Measurements from ENCODE around the gene MBNL2.

MBNL2 gene

DNA sequence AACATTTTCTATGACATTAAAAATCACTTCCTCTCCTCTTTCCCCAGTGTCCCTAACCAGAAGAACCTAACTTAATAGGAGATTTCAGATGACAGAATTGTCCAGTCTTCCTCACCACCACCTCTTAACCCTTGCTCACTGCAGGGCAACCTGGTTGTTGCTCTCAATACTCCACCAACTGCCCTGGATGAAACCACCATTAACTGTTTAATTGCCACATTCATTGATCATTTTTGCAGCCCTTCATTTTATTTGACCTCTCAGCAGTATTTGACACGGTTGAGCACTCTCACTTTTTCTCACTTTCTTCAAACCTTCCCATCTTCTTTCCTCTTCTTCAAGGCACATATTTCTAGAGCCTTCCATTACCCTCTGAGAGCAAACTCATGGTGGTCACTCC lies 84.0 kb downstream of the MBNL2 start:
- no peak for DNase-seq

DNA sequence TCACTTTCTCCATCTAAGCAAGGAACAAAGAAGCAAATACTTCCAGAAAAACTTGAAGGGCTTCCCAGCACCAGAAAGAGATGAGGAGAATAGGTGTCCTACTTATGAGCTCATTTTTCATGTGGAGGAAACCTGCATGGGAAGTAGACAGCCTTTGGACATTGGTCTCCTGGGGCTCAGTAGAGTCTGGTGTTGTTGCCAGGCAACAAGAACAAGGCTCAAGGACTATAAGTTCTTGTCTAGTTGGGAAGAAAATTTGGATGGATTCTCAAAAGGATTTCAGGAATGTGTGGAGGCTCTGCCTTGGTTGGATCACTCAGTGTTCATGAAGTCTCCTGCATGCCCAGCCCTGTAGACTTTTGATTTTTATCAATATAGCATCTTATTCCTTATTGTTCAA lies 84.5 kb downstream of the MBNL2 start:
- DNase-seq, result peak in 1 of 3 experiments; percentile 20

DNA sequence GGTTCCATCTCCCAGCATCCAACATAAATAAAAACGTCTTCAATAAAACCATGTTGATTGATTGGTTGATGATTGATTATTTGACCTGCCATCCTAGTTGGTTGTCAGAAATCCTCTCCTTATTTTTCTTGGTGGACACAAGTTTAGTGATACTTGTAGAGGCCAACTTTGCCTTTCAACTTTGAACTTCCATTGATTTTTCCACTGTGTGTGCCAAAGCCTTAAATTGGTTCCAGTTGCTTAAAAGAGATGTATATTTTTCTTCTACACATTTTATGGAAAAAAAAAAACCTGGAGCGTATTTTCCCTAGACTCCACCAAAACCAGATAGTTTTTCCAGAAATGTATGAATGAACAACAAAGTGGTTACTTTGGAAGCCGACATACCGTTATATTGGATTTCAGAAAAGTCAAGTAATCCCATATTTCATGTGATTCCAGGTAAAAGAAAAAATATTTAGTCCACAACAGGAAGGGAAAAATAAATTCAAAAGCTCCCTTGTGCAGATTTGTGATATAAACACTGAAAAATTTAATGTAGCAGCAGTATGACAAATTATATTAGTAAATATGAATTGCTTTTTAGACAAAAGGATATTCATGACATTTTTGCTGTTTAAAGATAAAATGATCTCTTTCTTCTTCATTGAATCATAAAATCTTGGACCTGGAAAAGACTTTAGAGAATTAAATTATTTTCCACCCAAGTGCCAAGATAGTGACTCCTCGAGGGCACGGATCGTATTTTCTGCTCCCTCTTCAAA lies 85.2 kb downstream of the MBNL2 start:
- DNase-seq, result no peak

DNA sequence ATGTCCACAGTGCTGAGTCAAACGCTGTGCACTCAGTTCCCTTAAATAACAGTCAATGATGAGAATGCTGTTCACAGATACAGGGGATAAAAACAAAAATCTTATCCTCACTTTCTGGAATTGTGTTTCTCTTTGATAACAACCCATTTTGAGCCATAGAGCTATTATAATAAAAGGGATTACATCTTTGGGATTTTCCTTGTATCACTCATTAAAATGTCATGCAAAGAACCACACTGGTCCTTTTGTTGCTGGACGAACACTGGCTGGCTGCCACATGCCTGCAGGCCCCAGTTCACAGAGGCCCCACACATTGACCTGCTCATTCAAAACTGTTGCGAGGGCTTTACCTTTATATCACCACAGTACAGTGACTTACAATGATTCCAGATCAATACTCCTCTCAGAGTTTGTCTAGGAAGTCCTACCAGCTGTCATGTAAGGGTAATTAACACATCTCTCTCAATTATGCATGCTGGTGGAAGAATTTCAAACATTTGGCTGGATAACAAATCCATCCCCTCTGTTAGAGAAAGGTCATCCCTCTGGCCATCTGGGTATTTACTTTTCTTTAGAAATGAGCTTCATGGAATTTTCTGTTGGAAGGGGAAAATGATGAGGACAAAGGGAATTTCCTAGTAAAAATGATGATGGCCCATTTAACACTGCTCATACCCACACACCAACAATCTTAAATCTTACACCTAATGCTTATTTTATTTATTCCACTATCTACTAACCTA lies 85.9 kb downstream of the MBNL2 start:
- DNase-seq, result peak in 1 of 3 experiments; percentile 22

DNA sequence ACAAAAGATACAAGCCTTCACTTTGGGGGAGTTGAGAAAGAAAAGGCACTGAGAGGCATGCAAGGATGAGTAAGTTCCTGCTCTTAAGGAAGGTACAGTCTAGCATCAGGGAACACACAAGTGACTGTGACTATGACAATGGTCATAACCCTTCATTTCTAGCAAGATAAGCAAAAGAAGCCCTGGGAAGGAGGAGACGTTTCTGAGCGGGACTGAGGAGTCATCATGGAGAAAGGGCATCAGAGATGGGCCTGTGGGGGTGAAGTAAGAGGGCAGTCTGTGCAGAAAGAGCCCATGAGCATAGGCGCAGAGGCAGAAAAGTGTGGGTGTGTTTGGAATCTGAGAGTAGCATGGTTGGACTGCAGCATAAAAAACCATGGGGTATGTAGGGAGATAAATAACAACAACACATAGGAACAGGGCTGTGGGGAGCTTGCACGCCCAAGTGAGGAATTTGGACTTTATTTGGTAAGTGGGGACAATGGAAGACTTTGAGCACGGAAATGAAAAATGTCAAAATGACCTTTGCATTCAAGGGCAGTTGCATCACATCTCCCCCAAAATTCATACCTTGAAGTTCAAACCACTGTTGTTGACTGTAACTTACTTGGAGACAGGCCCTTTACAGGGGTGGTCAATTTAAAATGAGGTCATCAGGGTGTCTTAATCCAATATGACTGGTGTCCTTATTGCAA lies 86.7 kb downstream of the MBNL2 start:
- no peak for DNase-seq

DNA sequence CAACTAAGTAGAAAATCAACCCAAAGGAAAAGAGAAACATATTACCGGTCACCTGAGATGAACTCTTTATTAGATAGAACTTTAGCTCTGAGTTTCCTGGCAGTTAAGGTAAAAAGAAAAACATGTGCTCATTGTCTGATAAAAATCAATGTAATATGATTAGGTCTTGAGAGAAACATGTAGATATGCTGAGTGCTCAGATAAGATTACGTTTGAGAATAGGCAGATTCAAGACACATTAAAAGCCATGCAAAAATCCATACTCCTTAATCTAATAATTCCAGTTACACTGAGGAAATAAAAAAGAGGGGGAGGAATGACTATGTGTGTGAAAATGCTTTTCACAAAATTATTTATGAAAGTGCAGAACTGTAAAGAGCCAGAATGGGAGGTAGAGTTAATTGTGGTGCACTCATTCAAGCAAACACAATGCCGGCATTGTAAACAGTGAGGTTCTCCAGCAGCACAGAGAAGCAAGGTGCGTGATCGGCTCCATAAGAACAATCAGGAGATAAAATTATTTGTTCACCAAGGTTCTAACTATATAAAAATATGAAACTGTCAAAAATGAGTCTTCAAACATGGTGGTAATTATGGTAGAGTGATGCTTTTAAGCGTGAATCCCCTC lies 88.8 kb downstream of the MBNL2 start:
- DNase-seq, result peak in 2 of 3 experiments; percentile 56 to 88

DNA sequence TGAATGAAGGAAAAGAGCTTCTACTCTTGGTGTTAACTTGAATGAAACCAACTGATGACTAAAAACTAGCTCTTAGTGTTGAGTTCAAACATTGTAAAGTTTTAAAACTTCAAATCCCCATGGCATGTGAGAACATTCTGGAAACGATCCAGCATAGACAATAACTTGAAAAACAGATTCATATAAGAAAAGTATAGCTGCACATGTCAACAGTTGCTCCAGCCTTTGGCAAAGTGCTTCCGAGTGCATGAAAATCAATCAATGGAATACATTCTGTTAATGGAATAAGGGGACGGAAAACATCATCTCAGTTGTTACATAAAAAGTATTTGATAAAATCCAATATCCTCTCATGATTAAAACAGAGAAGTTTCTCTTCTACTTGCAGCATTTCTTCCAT lies 89.8 kb downstream of the MBNL2 start:
- no peak for DNase-seq

DNA sequence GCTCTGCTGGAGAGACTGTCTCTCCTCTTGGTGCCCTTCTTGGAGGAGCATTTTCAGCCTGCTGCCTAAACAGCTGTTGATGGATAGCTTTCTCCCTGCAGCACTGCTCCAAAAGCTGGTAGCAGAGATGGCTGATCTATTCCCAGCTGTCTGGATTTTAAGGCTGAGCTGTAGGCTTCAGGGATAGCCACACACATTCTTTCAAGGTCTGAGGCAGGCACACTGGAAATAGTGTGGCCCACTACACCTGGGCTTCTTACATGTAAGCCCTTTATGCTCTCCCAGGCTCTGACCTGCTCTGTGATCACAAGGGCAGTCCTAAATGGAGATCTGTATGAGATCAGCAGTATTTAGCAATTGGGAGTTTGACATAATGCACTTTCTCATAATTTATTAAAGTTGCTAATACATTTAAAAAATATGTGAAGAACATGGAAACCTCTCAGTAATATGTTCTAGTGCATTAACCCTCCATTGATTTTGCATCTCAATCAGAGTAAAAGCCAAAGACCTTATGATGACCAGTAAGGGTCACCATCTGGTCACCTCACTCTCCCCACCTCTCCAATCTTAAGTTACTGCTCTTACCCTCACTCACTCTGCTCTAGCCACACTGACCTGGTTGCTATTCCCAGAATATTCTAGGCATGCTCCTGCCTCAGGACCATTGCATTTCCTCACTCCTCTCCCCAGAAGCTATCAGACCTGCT lies 91.6 kb downstream of the MBNL2 start:
- no peak for DNase-seq

DNA sequence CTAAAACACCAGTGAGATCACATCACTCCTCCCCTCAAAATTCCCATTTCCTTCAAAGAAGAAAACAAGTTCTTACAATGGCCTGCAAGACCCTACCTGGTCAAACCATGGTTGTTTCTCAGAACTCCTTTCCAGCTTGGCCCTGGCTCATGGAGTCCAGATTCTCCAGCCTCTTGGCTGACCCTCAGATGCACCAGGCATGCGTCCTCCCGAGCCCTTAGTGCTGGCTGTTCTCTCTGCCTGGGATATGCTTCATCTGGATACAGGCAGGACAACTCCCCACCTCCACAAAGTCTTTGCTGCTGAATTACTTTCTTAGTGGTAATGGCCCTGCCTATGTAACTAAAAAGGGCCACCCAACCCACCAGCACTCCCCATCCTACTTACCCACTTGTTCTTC lies 94.3 kb downstream of the MBNL2 start:
- DNase-seq, result no peak

DNA sequence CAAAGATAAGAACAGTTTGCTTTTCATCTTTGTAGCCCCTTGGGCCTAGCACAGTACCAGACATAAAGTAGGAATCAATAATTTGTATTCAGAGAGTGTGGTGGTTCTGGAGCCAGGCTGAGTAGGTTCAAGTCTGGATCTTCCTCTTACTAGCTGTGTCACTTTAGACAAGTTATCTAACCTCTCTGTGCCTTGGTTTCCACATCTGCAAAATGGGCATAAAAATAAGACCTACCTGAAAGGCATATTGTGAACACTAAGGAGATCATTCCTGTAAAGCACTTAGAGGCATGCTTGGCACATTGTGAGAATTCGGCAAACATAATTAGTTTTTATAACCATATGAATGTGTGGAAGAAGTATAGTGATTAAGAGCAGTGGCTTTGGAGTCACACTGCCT lies 95.8 kb downstream of the MBNL2 start:
- DNase-seq, result no peak

DNA sequence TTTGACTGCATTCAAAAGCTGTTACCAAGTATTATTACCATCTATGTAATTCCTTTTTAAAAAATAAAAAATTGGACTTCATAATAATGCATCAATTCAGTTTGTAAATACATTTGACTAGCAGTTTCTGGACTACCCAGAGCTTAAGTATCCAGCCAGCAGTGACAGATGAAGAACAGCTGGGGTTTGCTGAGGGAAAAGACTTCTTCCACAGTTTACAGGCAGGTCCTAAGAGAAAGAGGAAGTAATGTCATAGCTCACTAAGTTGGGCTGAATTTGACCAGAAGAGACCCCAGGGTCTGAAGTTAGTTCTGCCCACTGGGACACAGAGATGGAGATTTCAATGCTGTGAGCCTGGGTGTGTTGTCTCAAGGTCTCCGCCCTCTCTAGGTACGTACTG lies 96.4 kb downstream of the MBNL2 start:
- DNase-seq, result no peak

DNA sequence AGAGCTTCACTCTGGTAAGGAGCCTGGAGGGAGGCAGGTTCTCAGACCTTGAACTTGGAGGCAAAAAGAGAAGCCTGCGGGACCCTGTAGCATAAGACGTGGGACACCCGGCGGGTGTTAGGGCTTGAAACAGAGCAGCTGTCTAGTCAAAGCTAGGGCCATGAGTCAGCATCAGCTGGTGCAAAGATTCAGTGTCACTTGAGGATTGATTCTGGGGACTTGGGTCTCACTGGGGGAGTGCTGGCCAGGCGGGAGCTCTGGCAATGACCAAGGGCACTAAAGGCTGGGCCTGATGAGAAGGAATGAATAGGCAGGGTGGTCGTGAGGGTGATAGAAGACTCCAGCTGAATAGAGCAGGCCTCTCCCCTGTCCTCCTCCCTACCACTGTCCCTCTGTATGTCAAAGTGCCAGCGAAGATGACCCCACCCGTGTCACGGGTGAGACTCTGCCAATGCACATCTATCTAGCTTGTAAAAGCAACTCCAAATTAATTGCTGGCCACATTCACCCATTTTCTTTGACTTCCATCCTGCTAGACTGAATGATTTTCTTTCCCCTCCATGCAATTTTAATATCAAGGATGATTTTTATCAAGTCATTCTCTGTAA lies 97.1 kb downstream of the MBNL2 start:
- no peak for DNase-seq

DNA sequence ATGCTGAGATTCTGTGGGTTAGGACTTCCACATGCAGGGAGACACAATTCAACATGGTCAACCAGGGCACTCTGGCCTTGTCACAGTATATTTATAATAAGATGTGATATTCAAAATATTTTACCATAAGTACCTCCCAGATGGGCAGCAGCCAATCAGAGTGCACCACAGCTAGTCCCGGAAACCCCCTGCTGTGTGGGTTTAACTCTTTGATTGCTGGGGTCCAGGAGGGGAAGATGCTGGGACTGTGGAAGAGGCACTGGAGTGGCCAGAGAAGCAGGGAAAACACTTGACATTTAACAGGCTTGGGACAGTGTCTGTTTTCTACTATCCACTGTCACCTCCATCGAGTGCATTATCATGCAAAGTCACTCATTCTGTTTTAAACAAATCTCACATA lies 99.0 kb downstream of the MBNL2 start:
- no peak for DNase-seq

DNA sequence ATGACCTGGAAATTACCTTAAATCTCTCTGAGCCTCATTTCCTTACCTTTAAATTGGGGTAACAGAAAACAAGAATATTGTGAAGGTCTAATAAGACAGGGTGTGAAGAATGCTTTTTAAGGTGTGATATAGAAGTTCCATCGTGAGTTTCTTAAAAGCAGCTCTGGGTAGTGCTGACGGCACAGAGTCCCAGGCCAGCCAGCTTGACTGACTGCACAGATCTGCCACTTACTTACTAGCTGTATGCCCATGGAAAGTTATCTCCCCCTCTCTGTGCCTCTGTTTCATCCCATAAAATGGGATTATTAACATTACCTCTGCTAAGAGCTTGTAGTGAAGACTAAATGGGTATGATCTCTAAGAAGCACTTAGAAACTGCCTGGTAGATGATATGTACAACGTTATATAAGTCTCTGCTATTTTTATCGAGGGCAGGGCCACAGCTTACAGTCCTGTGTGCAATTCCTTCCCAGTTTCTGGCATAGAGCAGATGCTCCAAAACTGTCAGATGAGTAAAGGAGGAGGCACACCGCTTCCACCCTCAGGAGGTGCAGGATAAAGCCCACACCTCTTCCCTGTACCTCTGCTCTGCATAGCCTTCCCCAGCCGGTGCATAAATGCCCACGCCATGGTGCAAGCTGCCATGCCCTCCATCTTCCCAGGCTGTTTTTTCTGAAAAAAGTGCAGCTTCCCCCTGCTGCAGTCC lies 99.6 kb downstream of the MBNL2 start:
- no peak for DNase-seq

DNA sequence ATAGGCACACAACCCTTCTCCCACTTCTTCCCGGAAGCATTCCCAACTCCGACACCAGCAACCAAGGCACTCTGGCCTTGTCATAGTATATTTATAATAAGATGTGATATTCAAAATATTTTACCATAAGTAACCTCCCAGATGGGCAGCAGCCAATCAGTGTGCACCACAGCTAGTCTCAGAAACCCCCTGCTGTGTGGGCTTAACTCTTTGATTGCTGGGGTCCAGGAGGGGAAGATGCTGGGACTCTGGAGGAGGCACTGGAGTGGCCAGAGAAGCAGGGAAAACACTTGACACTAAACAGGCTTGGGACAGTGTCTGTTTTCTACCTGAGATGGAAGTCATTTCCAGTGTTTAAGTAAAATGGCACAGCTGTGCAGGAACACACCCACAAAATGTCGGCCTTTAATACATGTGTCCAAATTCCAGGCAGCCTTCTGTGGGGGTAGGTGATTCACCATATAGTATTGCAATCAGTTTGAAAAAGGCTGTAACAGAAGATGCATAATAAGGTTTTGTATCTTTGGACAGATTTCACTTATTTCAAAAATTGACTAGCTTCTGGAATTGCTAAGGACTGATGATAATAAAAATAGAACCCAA lies 100.7 kb downstream of the MBNL2 start:
- DNase-seq, result no peak

DNA sequence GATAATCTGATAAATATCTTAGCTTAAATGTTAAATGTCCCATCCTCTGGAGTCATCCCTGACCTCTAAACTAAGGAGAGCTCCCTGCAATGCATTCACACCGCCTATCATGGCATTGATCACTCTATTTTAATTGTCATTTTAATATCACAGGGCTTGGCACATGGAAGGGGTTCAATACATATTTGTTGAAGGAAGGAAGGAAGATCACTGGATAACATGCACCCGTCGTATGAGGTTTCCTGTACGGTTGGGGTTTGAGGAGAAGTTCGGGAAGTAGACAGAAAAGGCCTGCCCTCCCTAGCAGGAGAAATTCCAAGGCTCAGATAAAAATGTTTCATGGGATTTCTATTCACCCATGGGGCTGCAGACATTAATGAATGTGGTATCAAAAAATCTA lies 102.0 kb downstream of the MBNL2 start:
- no peak for DNase-seq

DNA sequence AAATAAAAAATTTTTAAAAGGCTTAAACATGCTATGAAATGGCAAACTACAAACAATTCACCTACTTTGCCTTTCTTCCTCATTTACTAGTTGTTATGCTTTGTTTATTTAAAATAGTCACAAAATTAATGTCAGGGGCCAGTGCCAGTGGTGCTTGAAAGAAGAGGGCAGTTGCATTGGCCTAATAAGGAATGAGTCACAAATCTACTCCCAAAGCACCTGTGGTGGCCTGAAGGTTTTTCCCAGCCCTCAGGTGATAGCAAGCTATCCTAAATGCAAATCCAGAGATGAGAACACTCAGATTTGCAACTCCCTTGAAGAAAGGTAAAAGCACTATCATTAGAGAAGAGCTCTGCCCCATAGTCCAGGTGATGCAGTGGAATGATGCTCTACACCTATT lies 103.6 kb downstream of the MBNL2 start:
- peak in 1 of 3 experiments; percentile 16 for DNase-seq

DNA sequence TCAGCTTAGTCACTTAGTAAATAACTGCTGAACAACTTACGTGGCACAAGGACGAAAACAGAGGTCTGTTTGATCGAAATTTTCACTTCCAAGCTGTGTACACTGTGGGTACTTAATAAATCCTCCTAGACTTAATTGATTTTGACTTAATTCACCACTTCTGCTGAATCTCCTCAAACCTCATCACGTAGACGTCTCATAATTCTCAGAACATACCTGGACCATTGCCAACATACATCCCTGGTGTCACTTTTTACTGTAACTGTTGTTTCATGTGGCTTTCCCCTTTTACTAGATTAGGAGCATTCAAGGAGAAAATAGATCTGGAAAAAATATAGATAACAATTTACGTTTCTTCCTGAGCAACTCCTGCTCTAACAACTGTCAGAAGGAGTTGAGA lies 105.0 kb downstream of the MBNL2 start:
- DNase-seq, result no peak

DNA sequence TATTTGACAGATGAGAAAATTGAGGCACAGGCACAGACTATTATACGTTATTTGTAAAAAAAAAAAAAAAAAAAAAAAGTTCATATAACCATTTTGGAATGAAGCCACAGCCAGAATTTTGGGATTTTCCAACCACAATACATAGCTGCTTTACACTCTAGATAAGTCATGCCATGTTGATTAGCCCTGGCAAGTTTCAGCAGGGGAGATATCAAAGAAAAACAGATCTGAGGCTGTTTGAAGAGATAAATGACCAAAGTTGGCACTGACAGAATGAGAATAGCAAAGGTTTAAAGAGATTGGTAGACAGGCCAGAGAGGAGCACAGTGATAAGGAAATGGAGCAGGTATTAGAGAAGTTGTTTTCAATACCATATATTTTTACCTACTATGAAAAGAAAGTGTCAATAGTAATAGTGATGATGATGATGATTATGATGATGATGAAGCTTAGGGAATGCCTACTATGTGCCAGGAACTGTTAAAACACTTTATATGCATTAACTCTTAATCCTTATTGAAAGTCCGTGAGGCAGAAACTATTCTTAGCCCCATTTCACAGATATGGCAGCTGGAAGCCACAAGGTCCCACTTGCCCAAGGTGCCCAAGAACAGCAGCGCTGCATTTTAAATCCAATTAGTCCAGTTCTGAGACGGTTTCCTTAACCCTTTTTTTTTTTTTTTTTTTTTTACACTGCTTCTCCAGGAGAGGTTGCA lies 105.5 kb downstream of the MBNL2 start:
- DNase-seq, result no peak

DNA sequence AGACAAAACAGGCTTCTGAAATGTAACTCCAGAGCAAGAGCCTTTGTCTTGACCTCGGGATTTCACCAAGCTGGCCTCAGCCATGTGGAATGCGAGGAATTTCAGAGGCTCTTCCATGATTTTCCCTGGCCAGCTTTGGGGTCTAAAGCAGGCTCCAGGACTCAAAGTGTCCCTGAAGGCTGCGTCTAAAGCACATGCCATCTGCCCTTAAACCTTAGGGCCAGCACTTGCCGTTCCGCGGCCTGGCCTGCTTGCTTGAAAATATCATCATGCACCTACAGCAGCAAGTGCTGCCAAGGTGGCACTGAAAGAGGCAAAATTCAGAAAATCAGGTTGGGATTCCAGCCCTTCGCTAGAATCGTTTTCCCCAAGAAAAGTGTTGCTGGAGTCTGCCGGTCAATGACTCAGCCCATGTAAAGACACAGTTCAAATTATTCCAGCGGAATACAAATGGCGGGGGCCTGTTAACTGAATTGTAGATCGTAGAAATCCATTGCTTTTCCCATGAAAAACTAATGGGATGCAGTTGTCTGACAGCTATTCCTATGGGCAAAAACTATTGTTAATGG lies 106.2 kb downstream of the MBNL2 start:
- no peak for DNase-seq

Measured in NCI-H1417 (cell line).